ENCODE results near the gene MASP1.

- TF ChIP-seq CTCF (IDR thresholded peaks at IDR 0.05) (no peak), POLR2A (IDR thresholded peaks at IDR 0.05) (no peak)
Observed at GRCh38 chr3:187237741-187238140, 53.8 kb downstream of the MASP1 start.

All from lower leg skin (tissue), 3 donors.